Heart left ventricle (tissue), 13 donors: ENCODE measurements around the gene GTF2F1.

Experiments used
- POLR2A ChIP-seq, 2 donors: fragments of 450-650 bp; IDR thresholded peaks; one replicate each; pipeline ENCODE4 v1.6.1; 2017; ENCODE audit warnings: antibody characterized with exemption in 2 of 2, mild to moderate bottlenecking in 2 of 2, moderate library complexity in 2 of 2
- TF ChIP-seq, protein P1 (sequence below), 12 donors: fragments of 200-600 bp; sonication (generic) in 4 of 12; IDR thresholded peaks; one replicate each; pipeline versions ENCODE4 v1.5.0 to v1.8.0; 2018 to 2022; ENCODE audit warnings: antibody characterized with exemption in 12 of 12, mild to moderate bottlenecking in 5 of 12
- donor health status: ischemic (EF 13 %, LVEDD 7.1; RV severe dilation, severe dysfunction).
- donor health status: DM: no; HTN: yes; CAD: no.
- donor health status: DM: no; HTN: no; CAD: no.
- donor health status: ischemic (EF 25% LVEDD 6.9; RV normal size, moderate dysfunction).
- donor health status: ischemic (EF 25% LVEDD 5.7; RV mildly dilated, moderate dysfunction).
- donor health status: ischemic (EF 35%, LVEDD 5.7; RV mildly dilated, moderate dysfunction).
- donor health status: nonischemic (EF 11% LVEDD 7.7; RV severe dilation, severe dysfunction).
- donor health status: DM: yes; HTN: yes; CAD: no.
- donor health status: PGD.
- donor health status: ischemic (EF 29% LVEDD 5.4; RV normal size, mild dysfunction).
- donor health status: nonischemic (EF 23%, LVEDD 6.1; RV moderate dilation, normal function).

GRCh38 chr19:6431891-6432290, 38.9 kb upstream of the GTF2F1 start:
- TF ChIP-seq, protein P1, sequence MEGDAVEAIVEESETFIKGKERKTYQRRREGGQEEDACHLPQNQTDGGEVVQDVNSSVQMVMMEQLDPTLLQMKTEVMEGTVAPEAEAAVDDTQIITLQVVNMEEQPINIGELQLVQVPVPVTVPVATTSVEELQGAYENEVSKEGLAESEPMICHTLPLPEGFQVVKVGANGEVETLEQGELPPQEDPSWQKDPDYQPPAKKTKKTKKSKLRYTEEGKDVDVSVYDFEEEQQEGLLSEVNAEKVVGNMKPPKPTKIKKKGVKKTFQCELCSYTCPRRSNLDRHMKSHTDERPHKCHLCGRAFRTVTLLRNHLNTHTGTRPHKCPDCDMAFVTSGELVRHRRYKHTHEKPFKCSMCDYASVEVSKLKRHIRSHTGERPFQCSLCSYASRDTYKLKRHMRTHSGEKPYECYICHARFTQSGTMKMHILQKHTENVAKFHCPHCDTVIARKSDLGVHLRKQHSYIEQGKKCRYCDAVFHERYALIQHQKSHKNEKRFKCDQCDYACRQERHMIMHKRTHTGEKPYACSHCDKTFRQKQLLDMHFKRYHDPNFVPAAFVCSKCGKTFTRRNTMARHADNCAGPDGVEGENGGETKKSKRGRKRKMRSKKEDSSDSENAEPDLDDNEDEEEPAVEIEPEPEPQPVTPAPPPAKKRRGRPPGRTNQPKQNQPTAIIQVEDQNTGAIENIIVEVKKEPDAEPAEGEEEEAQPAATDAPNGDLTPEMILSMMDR (IDR thresholded peaks at IDR 0.05), result no peak
- TF ChIP-seq POLR2A (IDR thresholded peaks at IDR 0.05), result no peak
